ENCODE results near the gene GCNT1. TPM values are rescaled to one million over a fixed set of nuclear protein-coding genes. Genes with fewer than 3 reads are reported as not detected.

Gene GCNT1
- total RNA-seq, 2 donors from 2014 or later: 70.6 to 76.1 TPM

DNA sequence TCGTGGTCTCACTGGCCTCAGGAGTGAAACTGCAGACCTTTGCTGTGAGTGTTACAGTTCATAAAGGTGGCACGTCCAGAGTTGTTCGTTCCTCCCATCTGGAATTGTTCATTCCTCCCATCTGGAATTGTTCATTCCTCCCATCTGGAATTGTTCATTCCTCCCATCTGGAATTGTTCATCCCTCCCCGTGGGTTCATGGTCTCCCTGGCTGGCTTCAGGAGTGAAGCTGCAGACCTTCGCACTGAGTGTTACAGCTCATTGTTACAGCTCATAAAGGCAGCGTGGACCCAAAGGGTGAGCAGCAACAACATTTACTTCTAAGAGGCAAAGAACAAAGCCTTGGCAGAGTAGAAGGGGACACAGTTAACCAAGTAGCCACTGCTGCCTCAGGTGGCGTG, 69.1 kb downstream of the GCNT1 start:
- Mint-ChIP-seq H3K27me3 (ENCODE audit: insufficient read depth) (no peaks in the 10 kb centered on the region), H3K36me3 (ENCODE audit: low read depth) (no peaks in the 10 kb centered on the region), H3K9me3 (peaks cover 11% of the 10 kb centered on the region), H3K27ac (no peak overlapping the region), H3K4me3 (no peak overlapping the region), H3K4me1 (peaks cover 8% of the 10 kb centered on the region)
- Histone ChIP-seq H3K9ac (ENCODE audit: extremely low read depth, low read length, poor library complexity, severe bottlenecking) (no peak overlapping the region), H3K4me1 (ENCODE audit: control insufficient read depth, insufficient read depth, low read length) (peaks cover 4% of the 10 kb centered on the region), H3K27me3 (ENCODE audit: control insufficient read depth, insufficient read depth, low read length, poor library complexity, severe bottlenecking) (no peaks in the 10 kb centered on the region), H3K36me3 (ENCODE audit: control insufficient read depth, insufficient read depth, low read length) (no peaks in the 10 kb centered on the region), H3K27ac (ENCODE audit: low read depth, low read length) (no peak overlapping the region), H3K9me3 (ENCODE audit: control insufficient read depth, low read length) (peaks cover 6% of the 10 kb centered on the region), H3K4me3 (ENCODE audit: low read length) (no peak overlapping the region)
- WGBS, 2 experiments (ENCODE audit: insufficient coverage in 1 of 2, insufficient read length in 1 of 2): 91 to 95% methylated on average over 5 to 7 of the region's 7 CpGs
- DNase-seq: no peak
- TF ChIP-seq, protein P1, sequence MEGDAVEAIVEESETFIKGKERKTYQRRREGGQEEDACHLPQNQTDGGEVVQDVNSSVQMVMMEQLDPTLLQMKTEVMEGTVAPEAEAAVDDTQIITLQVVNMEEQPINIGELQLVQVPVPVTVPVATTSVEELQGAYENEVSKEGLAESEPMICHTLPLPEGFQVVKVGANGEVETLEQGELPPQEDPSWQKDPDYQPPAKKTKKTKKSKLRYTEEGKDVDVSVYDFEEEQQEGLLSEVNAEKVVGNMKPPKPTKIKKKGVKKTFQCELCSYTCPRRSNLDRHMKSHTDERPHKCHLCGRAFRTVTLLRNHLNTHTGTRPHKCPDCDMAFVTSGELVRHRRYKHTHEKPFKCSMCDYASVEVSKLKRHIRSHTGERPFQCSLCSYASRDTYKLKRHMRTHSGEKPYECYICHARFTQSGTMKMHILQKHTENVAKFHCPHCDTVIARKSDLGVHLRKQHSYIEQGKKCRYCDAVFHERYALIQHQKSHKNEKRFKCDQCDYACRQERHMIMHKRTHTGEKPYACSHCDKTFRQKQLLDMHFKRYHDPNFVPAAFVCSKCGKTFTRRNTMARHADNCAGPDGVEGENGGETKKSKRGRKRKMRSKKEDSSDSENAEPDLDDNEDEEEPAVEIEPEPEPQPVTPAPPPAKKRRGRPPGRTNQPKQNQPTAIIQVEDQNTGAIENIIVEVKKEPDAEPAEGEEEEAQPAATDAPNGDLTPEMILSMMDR (conservative IDR thresholded peaks at IDR 0.05): no peak

DNA sequence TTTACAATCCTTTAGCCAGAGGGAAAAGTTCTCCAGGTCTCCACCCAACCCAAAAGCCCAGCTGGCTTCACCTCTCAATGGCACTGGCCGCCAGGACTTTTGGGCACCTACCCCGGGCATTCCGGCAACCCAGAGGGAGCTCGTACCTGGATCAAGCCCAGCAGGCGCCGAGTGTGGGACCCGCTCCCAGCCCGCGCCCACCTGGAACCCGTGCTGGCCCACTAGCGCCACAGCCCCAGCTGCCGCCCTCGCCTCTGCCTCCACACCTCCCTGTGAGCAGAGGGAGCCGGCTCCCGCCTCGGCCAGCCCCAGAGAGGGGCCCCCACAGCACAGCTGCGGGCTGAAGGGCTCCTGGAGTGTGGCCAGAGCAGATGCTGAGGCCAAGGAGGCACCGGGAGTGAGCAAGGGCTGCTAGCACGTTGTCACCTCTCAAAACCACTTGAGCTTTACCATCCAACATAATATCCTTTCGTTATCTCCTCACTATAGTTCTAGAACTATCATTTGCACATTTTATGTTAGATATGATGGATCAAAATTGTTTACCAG, 69.7 kb downstream of the GCNT1 start:
- DNase-seq: no peak
- no peak overlapping the region for H3K4me3 Mint-ChIP-seq
- Histone ChIP-seq H3K27me3 (ENCODE audit: control insufficient read depth, insufficient read depth, low read length, poor library complexity, severe bottlenecking) (no peaks in the 10 kb centered on the region), H3K4me1 (ENCODE audit: control insufficient read depth, insufficient read depth, low read length) (peaks cover 4% of the 10 kb centered on the region), H3K27ac (ENCODE audit: low read depth, low read length) (no peak overlapping the region), H3K9ac (ENCODE audit: extremely low read depth, low read length, poor library complexity, severe bottlenecking) (no peak overlapping the region), H3K9me3 (ENCODE audit: control insufficient read depth, low read length) (peaks cover 6% of the 10 kb centered on the region), H3K4me3 (ENCODE audit: low read length) (no peak overlapping the region), H3K36me3 (ENCODE audit: control insufficient read depth, insufficient read depth, low read length) (no peaks in the 10 kb centered on the region)
- H3K27me3 Mint-ChIP-seq (ENCODE audit: insufficient read depth): no peaks in the 10 kb centered on the region
- 95% methylated on average over 14 to 20 of the region's 20 CpGs for WGBS, 2 experiments (ENCODE audit: insufficient coverage in 1 of 2, insufficient read length in 1 of 2)
- TF ChIP-seq, protein P1 (conservative IDR thresholded peaks at IDR 0.05): no peak
- H3K27ac Mint-ChIP-seq: no peak overlapping the region
- H3K36me3 Mint-ChIP-seq (ENCODE audit: low read depth): no peaks in the 10 kb centered on the region
- H3K4me1 Mint-ChIP-seq: peaks cover 8% of the 10 kb centered on the region
- H3K9me3 Mint-ChIP-seq: peaks cover 5% of the 10 kb centered on the region

DNA sequence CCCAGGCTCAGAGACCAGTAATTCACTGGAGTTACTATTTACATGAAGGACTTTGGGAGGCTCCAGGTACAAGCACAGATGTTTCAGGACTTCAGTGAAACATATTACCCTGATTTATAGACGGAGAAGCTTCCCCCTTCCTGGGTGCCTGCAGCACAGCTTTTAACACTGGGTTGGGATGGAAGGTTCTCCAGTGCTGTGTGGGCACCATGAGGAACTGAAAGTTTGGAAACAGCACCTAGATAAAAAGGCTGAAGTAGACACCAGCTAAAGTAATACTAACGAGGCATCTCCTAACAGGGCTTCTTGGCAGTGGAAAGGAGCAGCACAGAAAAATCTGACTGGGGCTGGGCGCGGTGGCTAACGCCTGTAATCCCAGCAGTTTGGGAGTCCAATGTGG, 70.7 kb downstream of the GCNT1 start:
- Histone ChIP-seq H3K27me3 (ENCODE audit: control insufficient read depth, insufficient read depth, low read length, poor library complexity, severe bottlenecking) (no peaks in the 10 kb centered on the region), H3K4me3 (ENCODE audit: low read length) (no peak overlapping the region), H3K4me1 (ENCODE audit: control insufficient read depth, insufficient read depth, low read length) (peaks cover 4% of the 10 kb centered on the region), H3K9ac (ENCODE audit: extremely low read depth, low read length, poor library complexity, severe bottlenecking) (no peak overlapping the region), H3K9me3 (ENCODE audit: control insufficient read depth, low read length) (peaks cover 6% of the 10 kb centered on the region), H3K36me3 (ENCODE audit: control insufficient read depth, insufficient read depth, low read length) (no peaks in the 10 kb centered on the region), H3K27ac (ENCODE audit: low read depth, low read length) (no peak overlapping the region)
- Mint-ChIP-seq H3K27ac (no peak overlapping the region), H3K27me3 (ENCODE audit: insufficient read depth) (no peaks in the 10 kb centered on the region), H3K9me3 (peaks cover 5% of the 10 kb centered on the region), H3K36me3 (ENCODE audit: low read depth) (no peaks in the 10 kb centered on the region), H3K4me3 (no peak overlapping the region), H3K4me1 (peaks cover 8% of the 10 kb centered on the region)
- 96 to 100% methylated on average over 3 to 5 of the region's 5 CpGs for WGBS, 2 experiments (ENCODE audit: insufficient coverage in 1 of 2, insufficient read length in 1 of 2)
- DNase-seq: no peak
- TF ChIP-seq, protein P1 (conservative IDR thresholded peaks at IDR 0.05): no peak
